HG02588 (cell line): ENCODE data around the gene ABCF2.

ENCODE experiments used
- ATAC-seq: cut with Tn5 transposase; IDR thresholded peaks from one replicate; pipeline ENCODE4 v1.9.1; 2021; ENCODE audit warnings: mild to moderate bottlenecking, moderate library complexity; ENCODE audit not compliant: unreplicated experiment

The ABCF2 gene

GRCh38 chr7:151226875-151227782 lies at the start of gene ABCF2:
Gene ABCF2, minus strand, starts transcription at chr7:151227205. Its CDS starts 747 bp downstream, at chr7:151226458.
- ATAC-seq = peak; percentile 99

- no peak for ATAC-seq
Observed at GRCh38 chr7:151275813-151276577, 49.0 kb upstream of the ABCF2 start.

GRCh38 chr7:151274936-151275812 lies 48.2 kb upstream of the ABCF2 start:
- no peak for ATAC-seq

- no peak for ATAC-seq
Observed at GRCh38 chr7:151274396-151274795, 47.4 kb upstream of the ABCF2 start.

- ATAC-seq = no peak
Observed at GRCh38 chr7:151273651-151274390, 46.8 kb upstream of the ABCF2 start.

- ATAC-seq = no peak
Observed at GRCh38 chr7:151272877-151273276, 45.9 kb upstream of the ABCF2 start.

GRCh38 chr7:151272405-151272804 lies 45.4 kb upstream of the ABCF2 start:
- no peak for ATAC-seq

- no peak for ATAC-seq
Observed at GRCh38 chr7:151271699-151272355, 44.8 kb upstream of the ABCF2 start.

- ATAC-seq = no peak
Observed at GRCh38 chr7:151269511-151269910, 42.5 kb upstream of the ABCF2 start.

GRCh38 chr7:151265351-151265931 lies 38.4 kb upstream of the ABCF2 start:
- ATAC-seq = no peak

- ATAC-seq = no peak
Observed at GRCh38 chr7:151264615-151265014, 37.6 kb upstream of the ABCF2 start.

GRCh38 chr7:151261529-151261928 lies 34.5 kb upstream of the ABCF2 start:
- no peak for ATAC-seq

- no peak for ATAC-seq
Observed at GRCh38 chr7:151260883-151261282, 33.9 kb upstream of the ABCF2 start.

GRCh38 chr7:151260471-151260870 lies 33.5 kb upstream of the ABCF2 start:
- no peak for ATAC-seq

GRCh38 chr7:151257990-151258389 lies 31.0 kb upstream of the ABCF2 start:
- no peak for ATAC-seq

- ATAC-seq = no peak
Observed at GRCh38 chr7:151256410-151257045, 29.5 kb upstream of the ABCF2 start.

GRCh38 chr7:151255390-151255789 lies 28.4 kb upstream of the ABCF2 start:
- no peak for ATAC-seq

GRCh38 chr7:151254851-151255250 lies 27.8 kb upstream of the ABCF2 start:
- no peak for ATAC-seq

GRCh38 chr7:151254316-151254715 lies 27.3 kb upstream of the ABCF2 start:
- ATAC-seq = no peak
